Naive thymus-derived CD4-positive, alpha-beta T cell (primary cell): ENCODE results near the gene CDK6. TPM values are rescaled to one million over a fixed set of nuclear protein-coding genes. Genes with fewer than 3 reads are reported as not detected.
A peak's percentile ranks its signal among the peaks of the same experiment; 100 is the strongest.

ENCODE experiments used
- ATAC-seq: fragments of 150-1000 bp; cut with Tn5 transposase; 2 replicates; pipeline ENCODE4 v1.10.0; 2021; ENCODE audit warnings: mild to moderate bottlenecking, moderate library complexity
- CTCF ChIA-PET: fragments of 350-600 bp; sonication (Branson Sonifier 250); formaldehyde crosslinking; loops from one replicate; lab custom pipeline; 2021; ENCODE audit warnings: antibody characterized with exemption; lab: Charles Lee
- POLR2A ChIA-PET: fragments of 350-600 bp; sonication (Branson Sonifier 250); formaldehyde crosslinking; loops from one replicate; lab custom pipeline; 2021; ENCODE audit warnings: antibody characterized with exemption, inconsistent platforms; lab: Charles Lee
- DNase-seq, 9 donors: peaks; one replicate each; pipeline versions ENCODE4 v3.0.0 to v3.0.0-alpha.2; 2020 to 2022; ENCODE audit warnings: mixed read lengths in 1 of 9
- H3K27ac ChIP-seq: one replicate; pipeline ENCODE4 v1.7.0; 2013; ENCODE audit warnings: mild to moderate bottlenecking, low read depth, low read length, moderate library complexity
- H3K27me3 ChIP-seq, 2 donors: one replicate each; pipeline ENCODE4 v1.7.0; 2013; ENCODE audit warnings: low read length in 2 of 2, mild to moderate bottlenecking in 2 of 2, moderate library complexity in 2 of 2; ENCODE audit not compliant: control insufficient read depth in 2 of 2, insufficient read depth in 2 of 2
- H3K36me3 ChIP-seq, 3 experiments: 1 replicate in 2 of 3; 2 replicates in 1 of 3; pipeline ENCODE4 v1.7.0; 2013; ENCODE audit warnings: low read length in 3 of 3, mild to moderate bottlenecking in 3 of 3, moderate library complexity in 1 of 3; ENCODE audit not compliant: insufficient read depth in 3 of 3, control insufficient read depth in 2 of 3
- H3K4me1 ChIP-seq, 2 donors: one replicate each; pipeline ENCODE4 v1.7.0; 2013; ENCODE audit warnings: low read length in 2 of 2, mild to moderate bottlenecking in 2 of 2, moderate library complexity in 1 of 2; ENCODE audit not compliant: control insufficient read depth in 2 of 2, insufficient read depth in 2 of 2
- H3K4me3 ChIP-seq: 2 replicates; pipeline ENCODE4 v1.7.0; 2013; ENCODE audit warnings: mild to moderate bottlenecking, low read length
- H3K9me3 ChIP-seq, 3 experiments: 1 replicate in 2 of 3; 2 replicates in 1 of 3; pipeline ENCODE4 v1.7.0; 2013; ENCODE audit warnings: low read length in 3 of 3; ENCODE audit not compliant: control insufficient read depth in 2 of 3
- H3K27ac Mint-ChIP-seq, 9 donors: one replicate each; pipeline ENCODE4 v1.8.0; 2020 to 2022; ENCODE audit warnings: mixed read lengths in 9 of 9, mild to moderate bottlenecking in 8 of 9, moderate library complexity in 5 of 9, inconsistent platforms in 2 of 9
- H3K27me3 Mint-ChIP-seq, 5 donors: one replicate each; pipeline ENCODE4 v1.8.0; 2021 to 2022; ENCODE audit warnings: mixed read lengths in 5 of 5, mild to moderate bottlenecking in 1 of 5
- H3K36me3 Mint-ChIP-seq, 5 donors: one replicate each; pipeline ENCODE4 v1.8.0; 2020 to 2022; ENCODE audit warnings: mixed read lengths in 5 of 5, mild to moderate bottlenecking in 3 of 5, inconsistent platforms in 1 of 5
- H3K4me1 Mint-ChIP-seq, 7 donors: one replicate each; pipeline ENCODE4 v1.8.0; 2020 to 2022; ENCODE audit warnings: mixed read lengths in 7 of 7, mild to moderate bottlenecking in 3 of 7, inconsistent platforms in 1 of 7
- H3K4me3 Mint-ChIP-seq, 10 donors: one replicate each; pipeline ENCODE4 v1.8.0; 2020 to 2022; ENCODE audit warnings: mild to moderate bottlenecking in 10 of 10, mixed read lengths in 10 of 10, moderate library complexity in 6 of 10, inconsistent platforms in 2 of 10
- H3K9me3 Mint-ChIP-seq, 11 donors: one replicate each; pipeline ENCODE4 v1.8.0; 2020 to 2022; ENCODE audit warnings: mixed read lengths in 11 of 11, mild to moderate bottlenecking in 4 of 11, inconsistent platforms in 1 of 11, moderate library complexity in 1 of 11
- intact Hi-C, 2 donors: fragments of 100-400 bp; cut with micrococcal nuclease; formaldehyde crosslinking; loops; one replicate each; pipeline ENCODE4 v1.15.1; 2023
- polyA plus RNA-seq, 2 donors: library from polyadenylated mRNA; unstranded; fragments of 300-500 nt; fragmentation: Illumina TruSeq; gene quantifications; one replicate each; pipeline ENCODE4 v1.2.3, GENCODE V29; 2021
- total RNA-seq, 6 experiments: library from RNA in 5 of 6; stranded (reverse) in 5 of 6; gene quantifications; 1 replicate in 5 of 6; 2 replicates in 1 of 6; pipeline ENCODE4 v1.2.3 and lab custom pipeline; 2021 to 2026

Gene CDK6
- total and polyA plus RNA-seq, 7 experiments from 2014 or later: 15.8 to 156 (median 36.8) TPM

- peak; percentile 16 for ATAC-seq
- no peaks in the 10 kb centered on the region for H3K27me3 ChIP-seq
- Mint-ChIP-seq H3K36me3 (peaks cover 4 to 50% (median 25%) of the 10 kb centered on the region in 5 donors), H3K27ac (peak overlapping the region in 5 of 9 donors; percentile 6 to 87 (median 48)), H3K27me3 (no peaks in the 10 kb centered on the region), H3K4me1 (peaks cover 26 to 73% (median 49%) of the 10 kb centered on the region in 7 donors), H3K9me3 (peaks cover 0 to 15% (median 5%) of the 10 kb centered on the region in 11 donors), H3K4me3 (peak overlapping the region in 1 of 10 donors; percentile 71)
- H3K27ac ChIP-seq: no peak overlapping the region
- intact Hi-C loops: loop anchor here in 1 of 2 donors (1.0 to 10.0 kb wide), 2 partner anchors 54 to 484 kb away; partner anchors contain the start of gene SAMD9
- peaks cover 5 to 18% of the 10 kb centered on the region in 2 donors for H3K4me1 ChIP-seq
- H3K4me3 ChIP-seq: no peak overlapping the region
- no peaks in the 10 kb centered on the region for H3K9me3 ChIP-seq
- POLR2A ChIA-PET: no interaction called here
- peak in 1 of 9 donors; percentile 55 for DNase-seq
- H3K36me3 ChIP-seq: peaks cover 0 to 6% (median 0%) of the 10 kb centered on the region in 3 experiments
- CTCF ChIA-PET: interaction anchor here (0.6 to 1.5 kb wide), 3 partner anchors 14 to 202 kb away, joined by 3 to 6 read pairs (median 4); no protein-coding TSS in a partner anchor
These were observed 205.1 kb downstream of the CDK6 start for GRCh38 chr7:92631067-92631849.

DNA sequence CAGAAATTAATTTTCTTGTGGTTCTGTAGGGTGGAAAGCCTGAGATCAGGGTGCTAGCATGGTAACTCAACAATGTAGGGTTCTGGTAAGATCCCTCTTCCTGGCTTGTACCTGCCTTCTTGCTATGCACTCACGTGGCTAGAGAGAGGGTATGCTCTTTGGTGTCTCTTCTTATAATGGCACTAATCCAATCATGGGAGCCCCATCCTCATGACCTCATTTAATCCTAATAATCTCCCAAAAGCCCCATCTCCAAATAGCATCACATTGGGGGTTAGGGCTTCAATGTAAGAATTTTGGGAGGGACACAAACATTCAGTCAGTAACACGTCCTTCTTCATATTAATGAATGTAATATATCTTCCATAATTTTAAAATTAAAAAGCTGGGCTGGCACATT, 206.6 kb downstream of the CDK6 start:
- Mint-ChIP-seq H3K4me3 (no peak overlapping the region), H3K36me3 (peaks cover 4 to 56% (median 31%) of the 10 kb centered on the region in 5 donors), H3K27me3 (no peaks in the 10 kb centered on the region), H3K4me1 (peaks cover 20 to 77% (median 59%) of the 10 kb centered on the region in 7 donors), H3K27ac (peak overlapping the region in 1 of 9 donors; percentile 57), H3K9me3 (peaks cover 0 to 16% (median 5%) of the 10 kb centered on the region in 11 donors)
- intact Hi-C loops: loop anchor here in 1 of 2 donors (10.0 kb wide), 1 partner anchor 485 kb away; the partner anchor contains the start of gene SAMD9
- H3K4me1 ChIP-seq: peaks cover 12 to 18% of the 10 kb centered on the region in 2 donors
- H3K36me3 ChIP-seq: peaks cover 0 to 6% (median 0%) of the 10 kb centered on the region in 3 experiments
- DNase-seq (no peak), ATAC-seq (no peak)
- no peak overlapping the region for H3K27ac ChIP-seq
- ChIA-PET POLR2A (no interaction called here), CTCF (no interaction called here)
- H3K4me3 ChIP-seq: no peak overlapping the region
- no peaks in the 10 kb centered on the region for H3K27me3 ChIP-seq
- H3K9me3 ChIP-seq: no peaks in the 10 kb centered on the region

- CTCF ChIA-PET: no interaction called here
- Histone ChIP-seq H3K27ac (no peak overlapping the region), H3K4me1 (peaks cover 3 to 10% of the 10 kb centered on the region in 2 donors), H3K9me3 (no peaks in the 10 kb centered on the region), H3K36me3 (peaks cover 0 to 6% (median 0%) of the 10 kb centered on the region in 3 experiments), H3K27me3 (no peaks in the 10 kb centered on the region), H3K4me3 (no peak overlapping the region)
- peaks cover 9 to 68% (median 42%) of the 10 kb centered on the region in 7 donors for H3K4me1 Mint-ChIP-seq
- no peaks in the 10 kb centered on the region for H3K27me3 Mint-ChIP-seq
- POLR2A ChIA-PET: no interaction called here
- intact Hi-C loops: no loop called here
- H3K9me3 Mint-ChIP-seq: peaks cover 0 to 29% (median 5%) of the 10 kb centered on the region in 11 donors
- ATAC-seq (no peak), DNase-seq (no peak)
- H3K4me3 Mint-ChIP-seq: no peak overlapping the region
- no peak overlapping the region for H3K27ac Mint-ChIP-seq
- peaks cover 4 to 70% (median 37%) of the 10 kb centered on the region in 5 donors for H3K36me3 Mint-ChIP-seq
These were observed 208.4 kb downstream of the CDK6 start for GRCh38 chr7:92627956-92628355.

DNA sequence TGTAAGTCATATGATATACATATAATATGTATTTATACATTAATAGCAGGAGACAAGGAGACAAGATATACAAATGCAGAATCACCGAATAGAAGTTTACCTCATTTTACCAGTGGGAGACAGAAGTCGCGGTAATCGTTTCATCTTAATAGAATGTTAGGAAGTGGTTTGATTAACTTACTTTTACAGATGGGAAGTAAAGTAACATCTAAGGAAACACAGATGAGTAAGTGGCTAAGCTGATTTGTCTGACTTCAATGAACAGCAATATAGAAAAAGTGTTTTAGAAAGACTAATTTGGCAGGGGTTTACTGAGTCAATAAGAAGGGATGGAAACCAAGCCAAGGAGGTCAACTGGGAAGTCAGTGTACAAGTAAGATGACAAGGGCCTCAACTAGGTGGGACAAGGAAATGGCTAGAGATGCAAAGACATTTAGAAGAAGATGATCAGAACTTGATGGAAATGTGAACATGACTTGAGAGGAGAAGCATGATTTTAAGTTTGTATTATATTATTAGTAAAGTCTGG, 210.0 kb downstream of the CDK6 start:
- ChIA-PET POLR2A (no interaction called here), CTCF (no interaction called here)
- H3K27ac ChIP-seq: no peak overlapping the region
- H3K36me3 Mint-ChIP-seq: peaks cover 4 to 75% (median 37%) of the 10 kb centered on the region in 5 donors
- intact Hi-C loops: no loop called here
- peaks cover 1 to 34% (median 5%) of the 10 kb centered on the region in 11 donors for H3K9me3 Mint-ChIP-seq
- no peak for DNase-seq
- peaks cover 0 to 6% (median 0%) of the 10 kb centered on the region in 3 experiments for H3K36me3 ChIP-seq
- H3K9me3 ChIP-seq: no peaks in the 10 kb centered on the region
- H3K27me3 Mint-ChIP-seq: no peaks in the 10 kb centered on the region
- H3K4me1 Mint-ChIP-seq: peaks cover 11 to 70% (median 47%) of the 10 kb centered on the region in 7 donors
- H3K4me3 ChIP-seq: no peak overlapping the region
- H3K27me3 ChIP-seq: no peaks in the 10 kb centered on the region
- H3K4me1 ChIP-seq: peaks cover 4 to 20% of the 10 kb centered on the region in 2 donors
- H3K4me3 Mint-ChIP-seq: peak overlapping the region in 4 of 10 donors; percentile 6 to 40 (median 30)
- no peak for ATAC-seq
- peak overlapping the region in 6 of 9 donors; percentile 10 to 86 (median 40) for H3K27ac Mint-ChIP-seq

DNA sequence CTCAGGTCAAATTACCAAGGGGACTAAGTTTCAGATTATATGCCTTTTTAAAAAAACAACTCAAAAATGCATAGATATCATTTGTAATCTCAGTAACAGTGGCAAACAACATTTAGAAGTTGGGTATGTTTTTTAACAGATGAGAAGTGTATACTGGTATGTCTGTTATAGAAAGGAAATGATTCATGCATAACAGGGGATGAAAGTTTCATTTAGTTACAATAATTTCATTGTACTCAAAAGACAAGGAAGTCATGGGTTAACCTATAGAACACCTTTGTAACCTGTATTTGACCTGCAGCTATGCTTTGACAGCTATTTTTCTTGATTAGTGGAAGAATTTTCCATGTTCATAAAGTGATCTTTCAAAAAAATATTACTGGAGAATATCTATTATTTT, 210.8 kb downstream of the CDK6 start:
- no peak for DNase-seq
- no peaks in the 10 kb centered on the region for H3K27me3 Mint-ChIP-seq
- H3K4me1 ChIP-seq: peaks cover 6 to 23% of the 10 kb centered on the region in 2 donors
- H3K9me3 Mint-ChIP-seq: peaks cover 1 to 34% (median 5%) of the 10 kb centered on the region in 11 donors
- H3K27ac ChIP-seq: no peak overlapping the region
- intact Hi-C loops: loop anchor here in 1 of 2 donors (1.0 kb wide), 4 partner anchors 10 to 279 kb away; no protein-coding TSS in a partner anchor
- ATAC-seq: peak; percentile 22
- H3K4me1 Mint-ChIP-seq: peaks cover 13 to 68% (median 50%) of the 10 kb centered on the region in 7 donors
- peak overlapping the region in 3 of 10 donors; percentile 15 to 51 (median 34) for H3K4me3 Mint-ChIP-seq
- no peaks in the 10 kb centered on the region for H3K9me3 ChIP-seq
- H3K36me3 Mint-ChIP-seq: peaks cover 4 to 73% (median 37%) of the 10 kb centered on the region in 5 donors
- H3K4me3 ChIP-seq: no peak overlapping the region
- ChIA-PET POLR2A (no interaction called here), CTCF (interaction anchor here (0.6 kb wide), 1 partner anchor 248 kb away, joined by 3 read pairs; no protein-coding TSS in a partner anchor)
- H3K36me3 ChIP-seq: peaks cover 0 to 6% (median 0%) of the 10 kb centered on the region in 3 experiments
- H3K27ac Mint-ChIP-seq: peak overlapping the region in 6 of 9 donors; percentile 7 to 89 (median 76)
- H3K27me3 ChIP-seq: no peaks in the 10 kb centered on the region

GRCh38 chr7:92624298-92624996, 211.9 kb downstream of the CDK6 start:
- intact Hi-C loops: loop anchor here in 1 of 2 donors (5.0 kb wide), 2 partner anchors 413 to 608 kb away; partner anchors contain the start of gene VPS50
- no peak for ATAC-seq
- ChIA-PET CTCF (no interaction called here), POLR2A (no interaction called here)
- H3K4me3 ChIP-seq: no peak overlapping the region
- Mint-ChIP-seq H3K36me3 (peaks cover 4 to 64% (median 36%) of the 10 kb centered on the region in 5 donors), H3K9me3 (peaks cover 0 to 26% (median 5%) of the 10 kb centered on the region in 11 donors), H3K4me3 (no peak overlapping the region), H3K27me3 (no peaks in the 10 kb centered on the region), H3K4me1 (peaks cover 13 to 68% (median 50%) of the 10 kb centered on the region in 7 donors), H3K27ac (peak overlapping the region in 3 of 9 donors; percentile 77 to 89 (median 83))
- no peaks in the 10 kb centered on the region for H3K9me3 ChIP-seq
- no peak overlapping the region for H3K27ac ChIP-seq
- peaks cover 6 to 23% of the 10 kb centered on the region in 2 donors for H3K4me1 ChIP-seq
- peaks cover 0 to 6% (median 0%) of the 10 kb centered on the region in 3 experiments for H3K36me3 ChIP-seq
- no peak for DNase-seq
- no peaks in the 10 kb centered on the region for H3K27me3 ChIP-seq
